Natural killer cell treated with Interleukin-12 subunit alpha and Interleukin-12 subunit beta and Interleukin-15 and Interleukin-18, amount 100 ng/mL, for 72 hours (primary cell): ENCODE results near the gene ATG10. TPM values are rescaled to one million over a fixed set of nuclear protein-coding genes. Genes with fewer than 3 reads are reported as not detected.
A peak's percentile ranks its signal among the peaks of the same experiment; 100 is the strongest.
"Not testable (repeated sequence)": the region's sequence is repeated elsewhere in the genome, so short reads cannot be mapped to it uniquely, and the experiment has no call there.

Experiments
- ATAC-seq, 2 donors: fragments of 150-1000 bp; cut with Tn5 transposase in 1 of 2; sonication (Bioruptor Pico), chemical (Tn5 transposase) in 1 of 2; 2 replicates each; pipeline ENCODE4 v1.10.0; 2021
- DNase-seq: peaks from one replicate; pipeline ENCODE4 v3.0.0; 2022; ENCODE audit warnings: low spot score
- H3K27ac Mint-ChIP-seq, 2 donors: 1 replicate in 1 of 2; 2 replicates in 1 of 2; pipeline ENCODE4 v1.8.0; 2022; ENCODE audit warnings: mixed read lengths in 2 of 2, mild to moderate bottlenecking in 1 of 2, moderate library complexity in 1 of 2
- H3K27me3 Mint-ChIP-seq, 2 donors: 1 replicate in 1 of 2; 2 replicates in 1 of 2; pipeline ENCODE4 v1.8.0; 2022; ENCODE audit warnings: mixed read lengths in 2 of 2
- H3K36me3 Mint-ChIP-seq: one replicate; pipeline ENCODE4 v1.8.0; 2022; ENCODE audit warnings: mixed read lengths
- H3K4me1 Mint-ChIP-seq, 2 donors: 1 replicate in 1 of 2; 2 replicates in 1 of 2; pipeline ENCODE4 v1.8.0; 2022; ENCODE audit warnings: low read depth in 2 of 2, mixed read lengths in 2 of 2, mild to moderate bottlenecking in 1 of 2
- H3K4me3 Mint-ChIP-seq: one replicate; pipeline ENCODE4 v1.8.0; 2022; ENCODE audit warnings: mixed read lengths
- H3K9me3 Mint-ChIP-seq: 2 replicates; pipeline ENCODE4 v1.8.0; 2022; ENCODE audit warnings: mixed read lengths
- total RNA-seq, 2 donors: library from RNA; stranded (reverse); gene quantifications; one replicate each; pipeline ENCODE4 v1.2.3, GENCODE V29; 2022

ATG10 gene
- total RNA-seq, 2 donors from 2014 or later = 9.6 to 11.1 TPM

GRCh38 chr5:82050955-82051354, 79.1 kb downstream of the ATG10 start:
- H3K9me3 Mint-ChIP-seq = no peaks in the 10 kb centered on the region
- no peak for ATAC-seq
- DNase-seq = no peak
- no peak overlapping the region for H3K27ac Mint-ChIP-seq
- no peaks in the 10 kb centered on the region for H3K27me3 Mint-ChIP-seq
- no peaks in the 10 kb centered on the region for H3K4me1 Mint-ChIP-seq
- H3K36me3 Mint-ChIP-seq = no peaks in the 10 kb centered on the region
- H3K4me3 Mint-ChIP-seq = no peak overlapping the region

GRCh38 chr5:82054004-82054710, 82.3 kb downstream of the ATG10 start:
- no peak for DNase-seq
- no peak overlapping the region for H3K27ac Mint-ChIP-seq

GRCh38 chr5:82057051-82057450, 85.2 kb downstream of the ATG10 start:
- no peak for ATAC-seq
- H3K4me1 Mint-ChIP-seq = no peaks in the 10 kb centered on the region
- H3K36me3 Mint-ChIP-seq = no peaks in the 10 kb centered on the region
- H3K4me3 Mint-ChIP-seq = no peak overlapping the region
- no peaks in the 10 kb centered on the region for H3K9me3 Mint-ChIP-seq
- no peaks in the 10 kb centered on the region for H3K27me3 Mint-ChIP-seq
- DNase-seq = no peak
- H3K27ac Mint-ChIP-seq = no peak overlapping the region

More at GRCh38 chr5:82054004-82054710, 82.3 kb downstream of the ATG10 start:
- Mint-ChIP-seq H3K9me3 (no peaks in the 10 kb centered on the region), H3K4me1 (no peaks in the 10 kb centered on the region), H3K27me3 (no peaks in the 10 kb centered on the region), H3K4me3 (no peak overlapping the region), H3K36me3 (no peaks in the 10 kb centered on the region)
- ATAC-seq = no peak

- no peak for ATAC-seq
- no peaks in the 10 kb centered on the region for H3K9me3 Mint-ChIP-seq
- no peaks in the 10 kb centered on the region for H3K27me3 Mint-ChIP-seq
Measured at GRCh38 chr5:82058710-82059109, 86.9 kb downstream of the ATG10 start.

GRCh38 chr5:82066791-82067190, 95.0 kb downstream of the ATG10 start:
- H3K9me3 Mint-ChIP-seq = no peaks in the 10 kb centered on the region
- H3K36me3 Mint-ChIP-seq = no peaks in the 10 kb centered on the region
- ATAC-seq (no peak), DNase-seq (no peak)
- peaks cover 5 to 6% of the 10 kb centered on the region in 2 donors for H3K4me1 Mint-ChIP-seq
- H3K27ac Mint-ChIP-seq = no peak overlapping the region
- no peak overlapping the region for H3K4me3 Mint-ChIP-seq
- H3K27me3 Mint-ChIP-seq = no peaks in the 10 kb centered on the region

More at GRCh38 chr5:82058710-82059109, 86.9 kb downstream of the ATG10 start:
- no peaks in the 10 kb centered on the region for H3K4me1 Mint-ChIP-seq
- H3K36me3 Mint-ChIP-seq = no peaks in the 10 kb centered on the region
- no peak for DNase-seq
- H3K4me3 Mint-ChIP-seq = no peak overlapping the region
- H3K27ac Mint-ChIP-seq = no peak overlapping the region

- not testable (repeated sequence) for DNase-seq, H3K36me3 Mint-ChIP-seq, ATAC-seq, H3K4me1 Mint-ChIP-seq, H3K9me3 Mint-ChIP-seq, H3K27me3 Mint-ChIP-seq, H3K27ac Mint-ChIP-seq
- H3K4me3 Mint-ChIP-seq = peak overlapping the region; percentile 48
Measured at GRCh38 chr5:82068042-82068441, 96.2 kb downstream of the ATG10 start.

GRCh38 chr5:82068723-82069122, 96.9 kb downstream of the ATG10 start:
- Mint-ChIP-seq H3K9me3 (no peaks in the 10 kb centered on the region), H3K27ac (no peak overlapping the region), H3K4me1 (peaks cover 5 to 6% of the 10 kb centered on the region in 2 donors), H3K36me3 (no peaks in the 10 kb centered on the region), H3K4me3 (peak overlapping the region; percentile 42), H3K27me3 (no peaks in the 10 kb centered on the region)
- DNase-seq (no peak), ATAC-seq (no peak)

- ATAC-seq = no peak
- no peak overlapping the region for H3K4me3 Mint-ChIP-seq
- H3K27me3 Mint-ChIP-seq = no peaks in the 10 kb centered on the region
- no peak overlapping the region for H3K27ac Mint-ChIP-seq
- H3K9me3 Mint-ChIP-seq = no peaks in the 10 kb centered on the region
- no peak for DNase-seq
- peaks cover 5 to 6% of the 10 kb centered on the region in 2 donors for H3K4me1 Mint-ChIP-seq
- no peaks in the 10 kb centered on the region for H3K36me3 Mint-ChIP-seq
Measured at GRCh38 chr5:82072138-82072537, 100.3 kb downstream of the ATG10 start.

- DNase-seq = no peak
- Mint-ChIP-seq H3K27ac (no peak overlapping the region), H3K36me3 (no peaks in the 10 kb centered on the region), H3K4me3 (no peak overlapping the region), H3K9me3 (no peaks in the 10 kb centered on the region), H3K4me1 (peaks cover 2 to 4% of the 10 kb centered on the region in 2 donors), H3K27me3 (no peaks in the 10 kb centered on the region)
- no peak for ATAC-seq
Measured at GRCh38 chr5:82073179-82073578, 101.4 kb downstream of the ATG10 start.

GRCh38 chr5:82074950-82075349, 103.1 kb downstream of the ATG10 start:
- no peaks in the 10 kb centered on the region for H3K4me1 Mint-ChIP-seq

GRCh38 chr5:82077496-82077895, 105.7 kb downstream of the ATG10 start:
- Mint-ChIP-seq H3K4me1 (no peaks in the 10 kb centered on the region), H3K4me3 (no peak overlapping the region), H3K27ac (no peak overlapping the region), H3K36me3 (peaks cover 6% of the 10 kb centered on the region), H3K27me3 (no peaks in the 10 kb centered on the region), H3K9me3 (peaks cover 4% of the 10 kb centered on the region)
- ATAC-seq (no peak), DNase-seq (no peak)

More at GRCh38 chr5:82074950-82075349, 103.1 kb downstream of the ATG10 start:
- Mint-ChIP-seq H3K4me3 (no peak overlapping the region), H3K27ac (no peak overlapping the region), H3K27me3 (no peaks in the 10 kb centered on the region), H3K9me3 (peaks cover 4% of the 10 kb centered on the region), H3K36me3 (peaks cover under 1% of the 10 kb centered on the region)
- ATAC-seq (no peak), DNase-seq (no peak)

GRCh38 chr5:82091617-82092016, 119.8 kb downstream of the ATG10 start:
- DNase-seq = no peak
- Mint-ChIP-seq H3K36me3 (peaks cover 9% of the 10 kb centered on the region), H3K27me3 (no peaks in the 10 kb centered on the region), H3K4me3 (no peak overlapping the region), H3K27ac (no peak overlapping the region), H3K4me1 (no peaks in the 10 kb centered on the region), H3K9me3 (peaks cover 14% of the 10 kb centered on the region)
- ATAC-seq = no peak

- H3K4me1 Mint-ChIP-seq = no peaks in the 10 kb centered on the region
- ATAC-seq (no peak), DNase-seq (no peak)
- H3K4me3 Mint-ChIP-seq = no peak overlapping the region
- H3K27me3 Mint-ChIP-seq = no peaks in the 10 kb centered on the region
- H3K9me3 Mint-ChIP-seq = peaks cover 10% of the 10 kb centered on the region
- H3K36me3 Mint-ChIP-seq = peaks cover 9% of the 10 kb centered on the region
- H3K27ac Mint-ChIP-seq = no peak overlapping the region
Measured at GRCh38 chr5:82095536-82095935, 123.7 kb downstream of the ATG10 start.

GRCh38 chr5:82096249-82096648, 124.4 kb downstream of the ATG10 start:
- H3K36me3 Mint-ChIP-seq = peaks cover 9% of the 10 kb centered on the region
- no peak for ATAC-seq
- peaks cover 0 to 2% of the 10 kb centered on the region in 2 donors for H3K4me1 Mint-ChIP-seq
- no peak overlapping the region for H3K27ac Mint-ChIP-seq
- H3K27me3 Mint-ChIP-seq = no peaks in the 10 kb centered on the region
- H3K9me3 Mint-ChIP-seq = peaks cover 10% of the 10 kb centered on the region
- DNase-seq = no peak
- H3K4me3 Mint-ChIP-seq = no peak overlapping the region
